Lower leg skin (tissue), 3 donors: ENCODE results near the gene NUDT21.

Experiments
- CTCF ChIP-seq, 3 donors: fragments of 450-650 bp; IDR thresholded peaks; one replicate each; pipeline ENCODE4 v1.5.1; 2016; ENCODE audit warnings: antibody characterized with exemption in 3 of 3, mild to moderate bottlenecking in 3 of 3, moderate library complexity in 2 of 3
- POLR2A ChIP-seq, 2 donors: fragments of 450-650 bp; IDR thresholded peaks; one replicate each; pipeline ENCODE4 v1.6.1; 2016 to 2017; ENCODE audit warnings: antibody characterized with exemption in 2 of 2, mild to moderate bottlenecking in 1 of 2, moderate library complexity in 1 of 2

- no peak for TF ChIP-seq CTCF (IDR thresholded peaks at IDR 0.05)
- no peak for TF ChIP-seq POLR2A (IDR thresholded peaks at IDR 0.05)
Measured at GRCh38 chr16:56493815-56494214, 42.7 kb upstream of the NUDT21 start.
